GM23338 (cell line): ENCODE data around the gene PCSK6. TPM values are rescaled to one million over a fixed set of nuclear protein-coding genes. Genes with fewer than 3 reads are reported as not detected.

ENCODE experiments used
- ATAC-seq: fragments of 200-7000 bp; cut with Tn5 transposase; 3 replicates; pipeline ENCODE4 v1.9.1; 2020
- DNase-seq: peaks from one replicate; pipeline ENCODE4 v3.0.0-alpha.2; 2015; ENCODE audit warnings: low spot score
- H2AFZ ChIP-seq: fragments of 200-600 bp; sonication (generic); 2 replicates; pipeline ENCODE4 v1.8.0; 2016; ENCODE audit warnings: antibody characterized with exemption, mild to moderate bottlenecking, moderate library complexity
- H3F3A ChIP-seq: fragments of 200-600 bp; sonication (generic); replicated peaks from 2 replicates; pipeline ENCODE4 v1.8.0; 2017; ENCODE audit warnings: antibody characterized with exemption, mixed run types, low read depth
- H3K27ac ChIP-seq: fragments of 200-600 bp; sonication (generic); 2 replicates; pipeline ENCODE4 v1.6.1; 2016; ENCODE audit warnings: low read depth
- H3K27me3 ChIP-seq: fragments of 200-600 bp; sonication (generic); 2 replicates; pipeline ENCODE4 v1.8.0; 2016; ENCODE audit warnings: mild to moderate bottlenecking, mixed run types, moderate library complexity; ENCODE audit not compliant: insufficient read depth
- H3K36me3 ChIP-seq: fragments of 200-600 bp; sonication (generic); 2 replicates; pipeline ENCODE4 v1.8.0; 2016; ENCODE audit warnings: mild to moderate bottlenecking; ENCODE audit not compliant: insufficient read depth
- H3K4me1 ChIP-seq: fragments of 200-600 bp; sonication (generic); 2 replicates; pipeline ENCODE4 v1.8.0; 2016; ENCODE audit warnings: mild to moderate bottlenecking, moderate library complexity; ENCODE audit not compliant: insufficient read depth
- H3K4me2 ChIP-seq: fragments of 200-600 bp; sonication (generic); 2 replicates; pipeline ENCODE4 v1.7.1; 2017; ENCODE audit warnings: mixed run types
- H3K4me3 ChIP-seq: fragments of 200-600 bp; sonication (generic); 2 replicates; pipeline ENCODE4 v1.6.1; 2016; ENCODE audit warnings: mixed run types
- H3K79me2 ChIP-seq: fragments of 200-600 bp; sonication (generic); replicated peaks from 2 replicates; pipeline ENCODE4 v1.8.0; 2017; ENCODE audit warnings: mild to moderate bottlenecking; ENCODE audit not compliant: insufficient read depth
- H3K9me2 ChIP-seq: fragments of 200-600 bp; sonication (generic); 2 replicates; pipeline ENCODE4 v1.8.0; 2017; ENCODE audit not compliant: insufficient read depth
- H4K20me1 ChIP-seq: fragments of 200-600 bp; sonication (generic); replicated peaks from 2 replicates; pipeline ENCODE4 v1.8.0; 2017; ENCODE audit warnings: mild to moderate bottlenecking; ENCODE audit not compliant: insufficient read depth
- H3K27ac Mint-ChIP-seq: 2 replicates; pipeline ENCODE4 v1.8.0; 2020; ENCODE audit warnings: inconsistent platforms, mild to moderate bottlenecking, moderate library complexity, mixed read lengths
- H3K27me3 Mint-ChIP-seq: 3 replicates; pipeline ENCODE4 v1.8.0; 2022; ENCODE audit warnings: low read depth, mild to moderate bottlenecking, moderate library complexity, mixed read lengths, inconsistent platforms; ENCODE audit not compliant: insufficient read depth, poor library complexity
- H3K36me3 Mint-ChIP-seq: 3 replicates; pipeline ENCODE4 v1.8.0; 2021; ENCODE audit warnings: low read depth, mild to moderate bottlenecking, inconsistent platforms, moderate library complexity, mixed read lengths
- H3K4me1 Mint-ChIP-seq: 3 replicates; pipeline ENCODE4 v1.8.0; 2020; ENCODE audit warnings: mild to moderate bottlenecking, inconsistent platforms, mixed read lengths
- H3K4me3 Mint-ChIP-seq: 3 replicates; pipeline ENCODE4 v1.8.0; 2021; ENCODE audit warnings: moderate library complexity, mild to moderate bottlenecking, inconsistent platforms, mixed read lengths
- H3K9me3 Mint-ChIP-seq: 3 replicates; pipeline ENCODE4 v1.8.0; 2020; ENCODE audit warnings: moderate library complexity, mild to moderate bottlenecking, inconsistent platforms, mixed read lengths
- CREB1 ChIP-seq: fragments of 250-450 bp; sonication (Bioruptor Pico); IDR thresholded peaks from 2 replicates; pipeline ENCODE4 v1.5.0; 2020; ENCODE audit warnings: low read depth, mild to moderate bottlenecking, moderate library complexity
- CTCF ChIP-seq, 2 experiments: fragments of 200-600 bp in 1 of 2; sonication (generic) in 1 of 2; conservative IDR thresholded peaks; 2 replicates each; pipeline versions ENCODE4 v1.5.1 to v1.6.1; 2016 to 2017; ENCODE audit warnings: antibody characterized with exemption in 2 of 2, low read depth in 2 of 2, mild to moderate bottlenecking in 2 of 2, moderate library complexity in 1 of 2
- ETS1 ChIP-seq: IDR thresholded peaks from 2 replicates; pipeline ENCODE4 v1.6.1; 2016; ENCODE audit warnings: antibody characterized with exemption
- EZH2 ChIP-seq: fragments of 200-600 bp; sonication (generic); IDR thresholded peaks from one replicate; pipeline ENCODE4 v1.8.0; 2017; ENCODE audit warnings: antibody characterized with exemption, mild to moderate bottlenecking, low read depth; ENCODE audit not compliant: unreplicated experiment
- EZH2phosphoT487 ChIP-seq: fragments of 200-600 bp; sonication (generic); IDR thresholded peaks from one replicate; pipeline ENCODE4 v1.8.1; 2018; ENCODE audit warnings: antibody characterized with exemption; ENCODE audit not compliant: unreplicated experiment
- JUNB ChIP-seq: IDR thresholded peaks from one replicate; pipeline ENCODE4 v1.6.1; 2016; ENCODE audit warnings: antibody characterized with exemption; ENCODE audit not compliant: unreplicated experiment
- NANOG ChIP-seq: IDR thresholded peaks from 2 replicates; pipeline ENCODE4 v1.6.1; 2016; ENCODE audit warnings: antibody characterized with exemption, borderline replicate concordance
- POLR2AphosphoS5 ChIP-seq: IDR thresholded peaks from 2 replicates; pipeline ENCODE4 v1.6.1; 2016; ENCODE audit warnings: antibody characterized with exemption, low read depth
- STAT1 ChIP-seq: IDR thresholded peaks from one replicate; pipeline ENCODE4 v1.6.1; 2016; ENCODE audit warnings: antibody characterized with exemption; ENCODE audit not compliant: unreplicated experiment
- ZNF114 ChIP-seq: fragments of 250-450 bp; sonication (Bioruptor Pico); IDR thresholded peaks from 2 replicates; pipeline ENCODE4 v1.5.0; 2020; ENCODE audit warnings: mild to moderate bottlenecking, moderate library complexity
- ZNF331 ChIP-seq: fragments of 250-450 bp; sonication (Bioruptor Pico); IDR thresholded peaks from 2 replicates; pipeline ENCODE4 v1.5.0; 2020; ENCODE audit warnings: low read depth, mild to moderate bottlenecking, moderate library complexity
- polyA plus RNA-seq: library from polyadenylated mRNA; unstranded; fragments of >200 nt; fragmentation: Nextera tagmentation; extraction: Ambion mirVana; gene quantifications from 2 replicates; pipeline ENCODE4 v1.2.1, GENCODE V29; 2016
- total RNA-seq: library from RNA; depleted of rRNA; stranded (reverse); fragments of >200 nt; shearing (Covaris generic); gene quantifications from 2 replicates; pipeline ENCODE4 v1.2.3, GENCODE V29; 2014

Gene PCSK6
- total and polyA plus RNA-seq, 2 experiments from 2014 or later = 1.7 to 6.7 TPM

GRCh38 chr15:101454365-101454764, 35.1 kb downstream of the PCSK6 start (continued):
- TF ChIP-seq CTCF (conservative IDR thresholded peaks at IDR 0.05; ENCODE audit: low read depth in 2 of 2) = no peak
- no peak for TF ChIP-seq STAT1
- no peak for TF ChIP-seq NANOG

- H3K36me3 Mint-ChIP-seq = no peaks in the 10 kb centered on the region
- no peaks in the 10 kb centered on the region for H3K27me3 ChIP-seq
- H3K36me3 ChIP-seq = no peaks in the 10 kb centered on the region
- peaks cover 2% of the 10 kb centered on the region for H3K27me3 Mint-ChIP-seq
- no peaks in the 10 kb centered on the region; the same call in 1 of the 2 replicates for H3K4me1 ChIP-seq
- no peak overlapping the region for H3K27ac Mint-ChIP-seq
- peaks cover 14% of the 10 kb centered on the region for H3K4me1 Mint-ChIP-seq
- DNase-seq (no peak), ATAC-seq (peak; percentile 54)
- H2AFZ ChIP-seq = no peak overlapping the region
- H3K4me3 ChIP-seq = no peak overlapping the region
- no peaks in the 10 kb centered on the region for H3K9me2 ChIP-seq
- H3K79me2 ChIP-seq = no peaks in the 10 kb centered on the region
- H3K27ac ChIP-seq = no peak overlapping the region
- H3K9me3 Mint-ChIP-seq = no peaks in the 10 kb centered on the region
- no peak overlapping the region for H3K4me3 Mint-ChIP-seq
- no peaks in the 10 kb centered on the region for H4K20me1 ChIP-seq
- no peak overlapping the region for H3K4me2 ChIP-seq
- no peak for TF ChIP-seq ETS1
- no peak for TF ChIP-seq CTCF (conservative IDR thresholded peaks at IDR 0.05; ENCODE audit: low read depth in 2 of 2)
- TF ChIP-seq EZH2 = no peak
- no peak for TF ChIP-seq POLR2AphosphoS5
- no peak for TF ChIP-seq NANOG
- TF ChIP-seq STAT1 = no peak
- TF ChIP-seq JUNB = no peak
- TF ChIP-seq ZNF114 (CRISPR knock-in tag) = no peak
- no peak for TF ChIP-seq ZNF331 (CRISPR knock-in tag)
- TF ChIP-seq CREB1 (CRISPR knock-in tag) = no peak
- TF ChIP-seq EZH2phosphoT487 = no peak
- no peaks in the 10 kb centered on the region for H3F3A ChIP-seq
Observed at GRCh38 chr15:101453123-101454120, 36.1 kb downstream of the PCSK6 start.
